WTC11 (cell line): ENCODE data around the gene COG8. TPM values are rescaled to one million over a fixed set of nuclear protein-coding genes. Genes with fewer than 3 reads are reported as not detected.

Experiments used
- ATF1 ChIP-seq: sonication (generic); formaldehyde crosslinking; IDR thresholded peaks from 2 replicates; pipeline ENCODE4 v1.8.1; 2023; ENCODE audit warnings: mild to moderate bottlenecking, moderate library complexity, missing genetic modification reagents
- CREM ChIP-seq: sonication (generic); formaldehyde crosslinking; IDR thresholded peaks from 2 replicates; pipeline ENCODE4 v1.8.1; 2022; ENCODE audit warnings: mild to moderate bottlenecking, missing genetic modification reagents, moderate library complexity
- ETV6 ChIP-seq: sonication (generic); formaldehyde crosslinking; IDR thresholded peaks from 2 replicates; pipeline ENCODE4 v1.8.1; 2022; ENCODE audit warnings: mild to moderate bottlenecking, missing genetic modification reagents
- FOXJ3 ChIP-seq: sonication (generic); formaldehyde crosslinking; IDR thresholded peaks from 2 replicates; pipeline ENCODE4 v1.9.0; 2021; ENCODE audit warnings: missing genetic modification reagents, mild to moderate bottlenecking, borderline replicate concordance
- FOXK1 ChIP-seq: sonication (generic); formaldehyde crosslinking; IDR thresholded peaks from 2 replicates; pipeline ENCODE4 v1.8.0; 2022; ENCODE audit warnings: mild to moderate bottlenecking, moderate library complexity, missing genetic modification reagents
- FOXP1 ChIP-seq: sonication (generic); formaldehyde crosslinking; IDR thresholded peaks from 2 replicates; pipeline ENCODE4 v1.8.0; 2022; ENCODE audit warnings: missing genetic modification reagents, mild to moderate bottlenecking, moderate library complexity, borderline replicate concordance
- GTF2I ChIP-seq: fragments of 250-450 bp; sonication (Bioruptor Pico); conservative IDR thresholded peaks from 2 replicates; pipeline ENCODE4 v1.4.0; 2021; ENCODE audit warnings: mild to moderate bottlenecking
- IRF2 ChIP-seq: sonication (generic); formaldehyde crosslinking; IDR thresholded peaks from 2 replicates; pipeline ENCODE4 v1.8.0; 2022; ENCODE audit warnings: low read depth, missing genetic modification reagents, borderline replicate concordance
- JAZF1 ChIP-seq: fragments of 250-450 bp; sonication (Bioruptor Pico); IDR thresholded peaks from 2 replicates; pipeline ENCODE4 v1.9.0; 2021; ENCODE audit warnings: moderate library complexity, mild to moderate bottlenecking, inconsistent platforms
- NFATC4 ChIP-seq: fragments of 250-450 bp; sonication (Bioruptor Pico); IDR thresholded peaks from 2 replicates; pipeline ENCODE4 v1.9.0; 2021; ENCODE audit warnings: mild to moderate bottlenecking
- NFE2L1 ChIP-seq: sonication (generic); formaldehyde crosslinking; IDR thresholded peaks from 2 replicates; pipeline ENCODE4 v1.8.1; 2023; ENCODE audit warnings: missing genetic modification reagents
- SMAD3 ChIP-seq: sonication (generic); formaldehyde crosslinking; IDR thresholded peaks from 2 replicates; pipeline ENCODE4 v1.8.0; 2022; ENCODE audit warnings: missing genetic modification reagents, mild to moderate bottlenecking, borderline replicate concordance
- SMAD4 ChIP-seq: sonication (generic); formaldehyde crosslinking; IDR thresholded peaks from 2 replicates; pipeline ENCODE4 v1.8.0; 2022; ENCODE audit warnings: mild to moderate bottlenecking, missing genetic modification reagents
- ZNF138 ChIP-seq: sonication (generic); formaldehyde crosslinking; conservative IDR thresholded peaks from 2 replicates; pipeline ENCODE4 v1.8.1; 2022; ENCODE audit warnings: mild to moderate bottlenecking, moderate library complexity, missing genetic modification reagents
- ZNF423 ChIP-seq: fragments of 250-450 bp; sonication (Bioruptor Pico); IDR thresholded peaks from 2 replicates; pipeline ENCODE4 v2.1.2; 2022; ENCODE audit warnings: mild to moderate bottlenecking, moderate library complexity
- total RNA-seq: library from RNA; stranded (reverse); gene quantifications from 3 replicates; pipeline ENCODE4 v1.2.3, GENCODE V29; 2021
- TF ChIP-seq, protein P1 (sequence below): fragments of 250-450 bp; sonication (Bioruptor Pico); conservative IDR thresholded peaks from 2 replicates; pipeline ENCODE4 v1.9.0; 2021; ENCODE audit warnings: mild to moderate bottlenecking
- TF ChIP-seq, protein P2 (sequence below): sonication (generic); formaldehyde crosslinking; IDR thresholded peaks from 2 replicates; pipeline ENCODE4 v1.8.0; 2022; ENCODE audit warnings: missing genetic modification reagents
- TF ChIP-seq, protein P3 (sequence below): sonication (generic); formaldehyde crosslinking; IDR thresholded peaks from 2 replicates; pipeline ENCODE4 v1.8.0; 2023; ENCODE audit warnings: missing genetic modification reagents
- TF ChIP-seq, protein P4 (sequence below): sonication (generic); formaldehyde crosslinking; IDR thresholded peaks from 2 replicates; pipeline ENCODE4 v1.8.1; 2022; ENCODE audit warnings: mild to moderate bottlenecking, missing genetic modification reagents, moderate library complexity, borderline replicate concordance
- TF ChIP-seq, protein P5 (sequence below): fragments of 250-450 bp; sonication (Bioruptor Pico); IDR thresholded peaks from 2 replicates; pipeline ENCODE4 v1.9.0; 2021; ENCODE audit warnings: mild to moderate bottlenecking
- TF ChIP-seq, protein P6 (sequence below): sonication (generic); formaldehyde crosslinking; IDR thresholded peaks from 2 replicates; pipeline ENCODE4 v1.8.0; 2022; ENCODE audit warnings: mild to moderate bottlenecking, missing genetic modification reagents
- TF ChIP-seq, protein P7 (sequence below): sonication (generic); formaldehyde crosslinking; IDR thresholded peaks from 2 replicates; pipeline ENCODE4 v1.8.0; 2022; ENCODE audit warnings: mild to moderate bottlenecking, missing genetic modification reagents
- TF ChIP-seq, protein P8 (sequence below): fragments of 250-450 bp; sonication (Bioruptor Pico); IDR thresholded peaks from 2 replicates; pipeline ENCODE4 v1.9.0; 2021; ENCODE audit warnings: mild to moderate bottlenecking

Gene COG8
- total RNA-seq, 1 experiment from 2014 or later, result 56.5 TPM

DNA sequence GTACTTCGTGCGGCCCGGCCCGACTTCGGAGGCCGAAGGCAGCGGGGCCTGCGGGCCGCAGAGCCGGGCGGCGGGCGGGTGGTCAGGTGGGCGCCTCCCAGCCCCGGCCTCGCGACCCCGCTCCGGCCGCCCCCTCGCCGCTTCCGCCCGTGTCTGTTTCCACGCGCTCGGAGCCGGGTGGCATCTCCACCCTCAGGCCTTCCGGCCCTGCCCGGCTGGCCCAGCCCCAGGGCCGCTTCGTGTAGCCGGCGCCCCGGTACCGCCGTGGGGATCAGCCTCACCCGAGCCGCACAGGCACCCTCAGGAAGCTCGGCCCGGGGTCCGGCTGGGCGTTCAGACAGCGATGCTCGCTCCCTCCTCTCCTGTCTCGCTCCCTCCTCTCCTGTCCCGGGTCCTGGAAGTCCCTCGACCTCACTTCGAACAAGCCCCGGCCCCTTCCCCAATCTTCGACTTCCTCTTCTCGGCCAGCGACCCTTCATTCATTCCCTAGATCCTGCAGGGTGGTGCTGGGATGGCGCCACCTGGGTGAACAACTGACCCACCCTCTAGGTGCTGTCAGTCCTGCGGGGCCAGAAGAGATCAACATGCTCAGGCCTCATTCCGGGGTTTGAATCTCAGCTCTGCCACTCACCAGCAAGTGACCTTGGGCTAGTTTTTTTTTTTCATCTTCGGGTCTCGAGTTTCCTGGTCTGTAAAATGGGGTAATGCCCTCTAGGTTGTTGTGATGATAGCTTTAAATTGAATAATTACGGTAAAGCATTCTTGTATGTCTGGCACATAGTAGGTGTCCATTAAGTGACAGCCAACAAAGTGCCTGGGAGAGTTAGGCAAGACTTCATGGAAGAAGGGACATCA is 27.6 kb downstream of the COG8 start (continued):
- TF ChIP-seq, protein P1, sequence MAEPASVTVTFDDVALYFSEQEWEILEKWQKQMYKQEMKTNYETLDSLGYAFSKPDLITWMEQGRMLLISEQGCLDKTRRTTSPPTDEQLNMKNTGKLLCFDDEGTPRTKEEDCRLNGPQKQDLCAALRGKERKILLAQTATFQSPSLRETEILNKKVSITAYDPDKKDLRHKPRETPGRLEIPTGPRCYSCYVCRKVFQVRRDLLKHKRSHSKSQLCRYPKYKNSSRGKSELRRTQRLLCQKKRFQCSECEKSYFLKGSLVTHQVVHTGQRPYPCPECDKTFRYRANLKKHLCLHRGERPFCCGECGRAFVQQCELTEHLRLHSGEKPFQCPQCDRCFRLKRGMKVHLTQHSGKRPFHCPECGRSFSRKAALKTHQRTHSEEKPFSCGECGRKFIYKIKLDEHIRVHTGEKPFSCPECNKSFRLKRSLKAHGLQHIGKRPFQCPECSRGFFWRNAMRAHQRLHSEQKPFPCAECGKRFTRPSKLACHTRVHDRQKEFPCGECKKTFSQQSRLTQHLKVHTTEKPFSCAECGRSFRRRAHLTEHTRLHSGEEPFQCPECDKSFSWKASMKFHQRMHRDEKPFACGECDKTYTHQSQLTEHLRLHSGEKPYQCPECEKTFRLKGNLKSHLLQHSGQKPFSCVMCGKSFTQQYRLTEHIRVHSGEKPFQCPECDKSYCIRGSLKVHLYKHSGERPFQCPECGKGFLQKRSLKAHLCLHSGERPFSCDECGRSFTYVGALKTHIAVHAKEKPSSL (CRISPR knock-in tag), result no peak
- TF ChIP-seq, protein P2, sequence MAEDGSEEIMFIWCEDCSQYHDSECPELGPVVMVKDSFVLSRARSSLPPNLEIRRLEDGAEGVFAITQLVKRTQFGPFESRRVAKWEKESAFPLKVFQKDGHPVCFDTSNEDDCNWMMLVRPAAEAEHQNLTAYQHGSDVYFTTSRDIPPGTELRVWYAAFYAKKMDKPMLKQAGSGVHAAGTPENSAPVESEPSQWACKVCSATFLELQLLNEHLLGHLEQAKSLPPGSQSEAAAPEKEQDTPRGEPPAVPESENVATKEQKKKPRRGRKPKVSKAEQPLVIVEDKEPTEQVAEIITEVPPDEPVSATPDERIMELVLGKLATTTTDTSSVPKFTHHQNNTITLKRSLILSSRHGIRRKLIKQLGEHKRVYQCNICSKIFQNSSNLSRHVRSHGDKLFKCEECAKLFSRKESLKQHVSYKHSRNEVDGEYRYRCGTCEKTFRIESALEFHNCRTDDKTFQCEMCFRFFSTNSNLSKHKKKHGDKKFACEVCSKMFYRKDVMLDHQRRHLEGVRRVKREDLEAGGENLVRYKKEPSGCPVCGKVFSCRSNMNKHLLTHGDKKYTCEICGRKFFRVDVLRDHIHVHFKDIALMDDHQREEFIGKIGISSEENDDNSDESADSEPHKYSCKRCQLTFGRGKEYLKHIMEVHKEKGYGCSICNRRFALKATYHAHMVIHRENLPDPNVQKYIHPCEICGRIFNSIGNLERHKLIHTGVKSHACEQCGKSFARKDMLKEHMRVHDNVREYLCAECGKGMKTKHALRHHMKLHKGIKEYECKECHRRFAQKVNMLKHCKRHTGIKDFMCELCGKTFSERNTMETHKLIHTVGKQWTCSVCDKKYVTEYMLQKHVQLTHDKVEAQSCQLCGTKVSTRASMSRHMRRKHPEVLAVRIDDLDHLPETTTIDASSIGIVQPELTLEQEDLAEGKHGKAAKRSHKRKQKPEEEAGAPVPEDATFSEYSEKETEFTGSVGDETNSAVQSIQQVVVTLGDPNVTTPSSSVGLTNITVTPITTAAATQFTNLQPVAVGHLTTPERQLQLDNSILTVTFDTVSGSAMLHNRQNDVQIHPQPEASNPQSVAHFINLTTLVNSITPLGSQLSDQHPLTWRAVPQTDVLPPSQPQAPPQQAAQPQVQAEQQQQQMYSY, result no peak
- TF ChIP-seq, protein P3, sequence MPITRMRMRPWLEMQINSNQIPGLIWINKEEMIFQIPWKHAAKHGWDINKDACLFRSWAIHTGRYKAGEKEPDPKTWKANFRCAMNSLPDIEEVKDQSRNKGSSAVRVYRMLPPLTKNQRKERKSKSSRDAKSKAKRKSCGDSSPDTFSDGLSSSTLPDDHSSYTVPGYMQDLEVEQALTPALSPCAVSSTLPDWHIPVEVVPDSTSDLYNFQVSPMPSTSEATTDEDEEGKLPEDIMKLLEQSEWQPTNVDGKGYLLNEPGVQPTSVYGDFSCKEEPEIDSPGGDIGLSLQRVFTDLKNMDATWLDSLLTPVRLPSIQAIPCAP, result no peak
- TF ChIP-seq, protein P4, sequence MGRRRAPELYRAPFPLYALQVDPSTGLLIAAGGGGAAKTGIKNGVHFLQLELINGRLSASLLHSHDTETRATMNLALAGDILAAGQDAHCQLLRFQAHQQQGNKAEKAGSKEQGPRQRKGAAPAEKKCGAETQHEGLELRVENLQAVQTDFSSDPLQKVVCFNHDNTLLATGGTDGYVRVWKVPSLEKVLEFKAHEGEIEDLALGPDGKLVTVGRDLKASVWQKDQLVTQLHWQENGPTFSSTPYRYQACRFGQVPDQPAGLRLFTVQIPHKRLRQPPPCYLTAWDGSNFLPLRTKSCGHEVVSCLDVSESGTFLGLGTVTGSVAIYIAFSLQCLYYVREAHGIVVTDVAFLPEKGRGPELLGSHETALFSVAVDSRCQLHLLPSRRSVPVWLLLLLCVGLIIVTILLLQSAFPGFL (CRISPR knock-in tag), result no peak
- TF ChIP-seq, protein P5, sequence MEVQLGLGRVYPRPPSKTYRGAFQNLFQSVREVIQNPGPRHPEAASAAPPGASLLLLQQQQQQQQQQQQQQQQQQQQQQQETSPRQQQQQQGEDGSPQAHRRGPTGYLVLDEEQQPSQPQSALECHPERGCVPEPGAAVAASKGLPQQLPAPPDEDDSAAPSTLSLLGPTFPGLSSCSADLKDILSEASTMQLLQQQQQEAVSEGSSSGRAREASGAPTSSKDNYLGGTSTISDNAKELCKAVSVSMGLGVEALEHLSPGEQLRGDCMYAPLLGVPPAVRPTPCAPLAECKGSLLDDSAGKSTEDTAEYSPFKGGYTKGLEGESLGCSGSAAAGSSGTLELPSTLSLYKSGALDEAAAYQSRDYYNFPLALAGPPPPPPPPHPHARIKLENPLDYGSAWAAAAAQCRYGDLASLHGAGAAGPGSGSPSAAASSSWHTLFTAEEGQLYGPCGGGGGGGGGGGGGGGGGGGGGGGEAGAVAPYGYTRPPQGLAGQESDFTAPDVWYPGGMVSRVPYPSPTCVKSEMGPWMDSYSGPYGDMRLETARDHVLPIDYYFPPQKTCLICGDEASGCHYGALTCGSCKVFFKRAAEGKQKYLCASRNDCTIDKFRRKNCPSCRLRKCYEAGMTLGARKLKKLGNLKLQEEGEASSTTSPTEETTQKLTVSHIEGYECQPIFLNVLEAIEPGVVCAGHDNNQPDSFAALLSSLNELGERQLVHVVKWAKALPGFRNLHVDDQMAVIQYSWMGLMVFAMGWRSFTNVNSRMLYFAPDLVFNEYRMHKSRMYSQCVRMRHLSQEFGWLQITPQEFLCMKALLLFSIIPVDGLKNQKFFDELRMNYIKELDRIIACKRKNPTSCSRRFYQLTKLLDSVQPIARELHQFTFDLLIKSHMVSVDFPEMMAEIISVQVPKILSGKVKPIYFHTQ (CRISPR knock-in tag), result no peak
- TF ChIP-seq ZNF138 (CRISPR knock-in tag) (no peak), ATF1 (no peak), SMAD4 (no peak), NFE2L1 (CRISPR knock-in tag) (no peak), JAZF1 (CRISPR knock-in tag) (no peak), FOXK1 (no peak), FOXJ3 (no peak), ETV6 (no peak; the same call in 1 of the 2 replicates), ZNF423 (CRISPR knock-in tag) (no peak), SMAD3 (CRISPR knock-in tag) (no peak), GTF2I (no peak), FOXP1 (CRISPR knock-in tag) (peak; percentile 77; the same call in 1 of the 2 replicates), NFATC4 (CRISPR knock-in tag) (no peak), CREM (CRISPR knock-in tag) (0 out of 2 replicates have a peak, but pooled peaks have one; percentile 10), IRF2 (CRISPR knock-in tag) (no peak)
- TF ChIP-seq, protein P6, sequence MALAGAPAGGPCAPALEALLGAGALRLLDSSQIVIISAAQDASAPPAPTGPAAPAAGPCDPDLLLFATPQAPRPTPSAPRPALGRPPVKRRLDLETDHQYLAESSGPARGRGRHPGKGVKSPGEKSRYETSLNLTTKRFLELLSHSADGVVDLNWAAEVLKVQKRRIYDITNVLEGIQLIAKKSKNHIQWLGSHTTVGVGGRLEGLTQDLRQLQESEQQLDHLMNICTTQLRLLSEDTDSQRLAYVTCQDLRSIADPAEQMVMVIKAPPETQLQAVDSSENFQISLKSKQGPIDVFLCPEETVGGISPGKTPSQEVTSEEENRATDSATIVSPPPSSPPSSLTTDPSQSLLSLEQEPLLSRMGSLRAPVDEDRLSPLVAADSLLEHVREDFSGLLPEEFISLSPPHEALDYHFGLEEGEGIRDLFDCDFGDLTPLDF (CRISPR knock-in tag), result no peak
- TF ChIP-seq, protein P7, sequence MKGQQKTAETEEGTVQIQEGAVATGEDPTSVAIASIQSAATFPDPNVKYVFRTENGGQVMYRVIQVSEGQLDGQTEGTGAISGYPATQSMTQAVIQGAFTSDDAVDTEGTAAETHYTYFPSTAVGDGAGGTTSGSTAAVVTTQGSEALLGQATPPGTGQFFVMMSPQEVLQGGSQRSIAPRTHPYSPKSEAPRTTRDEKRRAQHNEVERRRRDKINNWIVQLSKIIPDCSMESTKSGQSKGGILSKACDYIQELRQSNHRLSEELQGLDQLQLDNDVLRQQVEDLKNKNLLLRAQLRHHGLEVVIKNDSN (CRISPR knock-in tag), result no peak
- TF ChIP-seq, protein P8, sequence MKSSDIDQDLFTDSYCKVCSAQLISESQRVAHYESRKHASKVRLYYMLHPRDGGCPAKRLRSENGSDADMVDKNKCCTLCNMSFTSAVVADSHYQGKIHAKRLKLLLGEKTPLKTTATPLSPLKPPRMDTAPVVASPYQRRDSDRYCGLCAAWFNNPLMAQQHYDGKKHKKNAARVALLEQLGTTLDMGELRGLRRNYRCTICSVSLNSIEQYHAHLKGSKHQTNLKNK (CRISPR knock-in tag), result no peak
